Mesothelial cell of epicardium (in vitro differentiated cells): Measurements from ENCODE around the gene SPATA33. TPM values are rescaled to one million over a fixed set of nuclear protein-coding genes. Genes with fewer than 3 reads are reported as not detected.

ENCODE experiments used
- DNase-seq, 2 experiments: peaks; one replicate each; pipeline ENCODE4 v3.0.0; 2021; ENCODE audit warnings: low spot score in 2 of 2; ENCODE audit not compliant: unreplicated experiment in 2 of 2
- H3K27ac Mint-ChIP-seq: 2 replicates; pipeline ENCODE4 v1.8.0; 2021; ENCODE audit warnings: mixed read lengths
- H3K27me3 Mint-ChIP-seq: 2 replicates; pipeline ENCODE4 v1.8.0; 2021; ENCODE audit warnings: low read depth, mixed read lengths
- H3K36me3 Mint-ChIP-seq: 2 replicates; pipeline ENCODE4 v1.8.0; 2021; ENCODE audit warnings: mixed read lengths
- H3K4me1 Mint-ChIP-seq: 2 replicates; pipeline ENCODE4 v1.8.0; 2021; ENCODE audit warnings: mixed read lengths
- H3K4me3 Mint-ChIP-seq: 2 replicates; pipeline ENCODE4 v1.8.0; 2021; ENCODE audit warnings: mild to moderate bottlenecking, moderate library complexity, mixed read lengths
- H3K9me3 Mint-ChIP-seq: 2 replicates; pipeline ENCODE4 v1.8.0; 2021; ENCODE audit warnings: mixed read lengths
- total RNA-seq: library from RNA; stranded (reverse); gene quantifications from 3 replicates; pipeline ENCODE4 v1.2.1, GENCODE V29; 2021
- TF ChIP-seq, protein P1 (sequence below): fragments of 200-600 bp; sonication (generic); IDR thresholded peaks from one replicate; pipeline ENCODE4 v1.5.0; 2021; ENCODE audit warnings: antibody characterized with exemption; ENCODE audit not compliant: unreplicated experiment

The SPATA33 gene
- 13.5 to 14.7 TPM (median 14.4 TPM) in 3 replicates for total RNA-seq

DNA sequence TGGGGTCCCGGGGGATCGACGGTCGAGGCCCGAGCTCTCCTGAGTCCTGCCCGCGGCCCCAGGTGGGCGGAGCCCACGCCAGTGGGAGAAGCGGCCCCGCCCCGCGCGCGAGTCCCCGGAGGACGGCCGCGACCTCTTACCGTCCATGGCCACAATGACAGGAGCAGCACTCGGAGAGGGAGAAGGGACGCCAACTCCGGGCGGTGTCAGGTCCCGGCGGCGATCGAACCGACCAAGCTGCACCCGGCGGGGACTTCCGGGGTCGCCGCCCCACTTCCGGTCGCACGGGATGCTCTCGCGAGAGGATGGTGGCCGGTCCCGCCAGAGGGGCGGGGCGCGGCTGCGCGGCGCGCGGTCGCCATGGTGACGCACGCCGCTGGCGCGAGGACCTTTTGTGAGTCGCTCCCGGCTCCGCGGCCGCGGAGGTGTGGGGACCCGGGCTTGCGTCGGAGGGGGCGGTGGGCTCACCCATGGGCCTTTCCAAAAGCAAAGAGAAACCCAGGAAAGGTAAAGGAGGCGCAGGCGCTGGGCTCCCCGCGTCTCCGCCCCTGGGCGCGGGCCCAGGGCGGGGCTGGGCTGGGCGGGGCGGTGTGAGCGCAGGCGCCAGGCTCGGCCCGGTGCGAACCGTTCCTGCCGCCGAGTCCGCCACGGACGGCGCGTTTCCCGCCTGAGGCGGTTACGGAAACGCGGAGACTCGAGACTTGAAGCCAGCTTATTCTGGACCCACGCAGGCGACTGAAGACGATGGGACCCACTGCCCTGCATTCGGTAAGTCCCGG is at the start of gene SPATA33, which contains the start of gene CHMP1A:
SPATA33 (plus strand) TSS at position 395 of the 779 bp plus-strand sequence; CDS start at position 471, 76 bp downstream.
CHMP1A (minus strand) TSS at position 267 of the 779 bp plus-strand sequence; CDS start at position 147, 120 bp downstream.
- peaks cover 15% of the 10 kb centered on the region for H3K4me1 Mint-ChIP-seq
- peak; percentile 93 to 96 for DNase-seq
- H3K27ac Mint-ChIP-seq, result peak within 1 kb of the TSS; percentile 92
- peaks cover 27% of the 10 kb centered on the region for H3K36me3 Mint-ChIP-seq
- no peaks in the 10 kb centered on the region for H3K9me3 Mint-ChIP-seq
- H3K4me3 Mint-ChIP-seq, result peak within 1 kb of the TSS; percentile 84
- TF ChIP-seq, protein P1, sequence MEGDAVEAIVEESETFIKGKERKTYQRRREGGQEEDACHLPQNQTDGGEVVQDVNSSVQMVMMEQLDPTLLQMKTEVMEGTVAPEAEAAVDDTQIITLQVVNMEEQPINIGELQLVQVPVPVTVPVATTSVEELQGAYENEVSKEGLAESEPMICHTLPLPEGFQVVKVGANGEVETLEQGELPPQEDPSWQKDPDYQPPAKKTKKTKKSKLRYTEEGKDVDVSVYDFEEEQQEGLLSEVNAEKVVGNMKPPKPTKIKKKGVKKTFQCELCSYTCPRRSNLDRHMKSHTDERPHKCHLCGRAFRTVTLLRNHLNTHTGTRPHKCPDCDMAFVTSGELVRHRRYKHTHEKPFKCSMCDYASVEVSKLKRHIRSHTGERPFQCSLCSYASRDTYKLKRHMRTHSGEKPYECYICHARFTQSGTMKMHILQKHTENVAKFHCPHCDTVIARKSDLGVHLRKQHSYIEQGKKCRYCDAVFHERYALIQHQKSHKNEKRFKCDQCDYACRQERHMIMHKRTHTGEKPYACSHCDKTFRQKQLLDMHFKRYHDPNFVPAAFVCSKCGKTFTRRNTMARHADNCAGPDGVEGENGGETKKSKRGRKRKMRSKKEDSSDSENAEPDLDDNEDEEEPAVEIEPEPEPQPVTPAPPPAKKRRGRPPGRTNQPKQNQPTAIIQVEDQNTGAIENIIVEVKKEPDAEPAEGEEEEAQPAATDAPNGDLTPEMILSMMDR, result no peak
- no peaks in the 10 kb centered on the region for H3K27me3 Mint-ChIP-seq

DNA sequence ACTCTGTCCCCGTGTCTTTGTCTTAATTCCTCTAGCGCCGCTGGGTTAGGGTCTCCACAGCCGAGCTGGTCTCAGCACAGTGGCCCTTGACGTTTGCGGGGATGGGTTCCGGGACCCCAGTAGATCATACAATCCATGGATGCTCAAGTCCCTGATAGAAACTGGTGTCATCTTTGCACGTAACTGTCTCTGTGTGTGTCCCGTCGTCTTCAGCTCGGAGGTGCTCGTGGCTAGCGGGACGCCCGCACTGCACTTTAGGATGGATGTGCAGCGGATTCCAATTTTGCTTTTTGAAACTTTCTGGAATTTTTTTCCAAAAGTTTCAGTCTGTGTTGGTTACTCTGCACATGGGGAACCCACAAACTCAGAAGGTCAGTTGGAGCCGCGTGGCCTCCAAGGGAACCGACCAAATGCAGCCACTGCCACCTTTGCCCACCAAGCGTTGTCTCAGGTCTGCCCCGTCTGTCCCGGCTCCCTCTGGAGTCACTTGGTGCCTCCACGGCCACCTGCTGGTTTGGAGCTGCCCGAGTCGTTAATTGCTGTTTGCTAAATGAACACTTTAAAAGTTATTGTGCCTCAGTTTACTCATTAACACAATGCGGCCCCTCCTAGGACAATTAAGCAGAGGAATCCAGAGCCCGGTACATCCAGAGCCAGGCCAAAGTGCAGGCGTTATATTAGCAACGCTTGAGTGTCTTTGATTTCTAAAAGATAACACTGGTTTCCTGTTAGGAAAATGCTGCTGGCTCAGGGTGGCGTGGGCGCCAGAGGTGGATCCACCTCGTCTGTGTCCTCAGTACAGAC is 49.5 kb upstream of the SPATA33 start:
- peaks cover under 1% of the 10 kb centered on the region for H3K27me3 Mint-ChIP-seq
- H3K36me3 Mint-ChIP-seq, result no peaks in the 10 kb centered on the region
- H3K27ac Mint-ChIP-seq, result no peak overlapping the region
- H3K9me3 Mint-ChIP-seq, result no peaks in the 10 kb centered on the region
- TF ChIP-seq, protein P1, result no peak
- H3K4me1 Mint-ChIP-seq, result peaks cover 8% of the 10 kb centered on the region
- no peak for DNase-seq
- no peak overlapping the region for H3K4me3 Mint-ChIP-seq

DNA sequence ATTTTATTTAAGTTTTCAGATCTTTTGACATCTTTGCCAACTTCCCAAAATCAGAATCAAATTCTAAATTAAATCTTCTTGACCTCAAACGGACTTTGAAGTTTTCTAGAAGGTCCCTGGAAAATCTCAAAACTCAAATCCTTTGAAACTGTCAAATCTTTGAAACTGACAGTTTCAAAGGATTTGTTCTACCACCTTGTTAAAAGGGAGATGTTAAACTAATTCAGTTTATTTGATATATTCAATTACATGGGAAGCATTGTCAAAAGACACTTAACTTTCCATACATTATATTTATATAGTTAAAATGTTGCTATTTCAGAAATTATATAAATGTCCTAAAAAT is 47.6 kb upstream of the SPATA33 start:
- Mint-ChIP-seq H3K4me3 (no peak overlapping the region), H3K9me3 (no peaks in the 10 kb centered on the region), H3K36me3 (no peaks in the 10 kb centered on the region), H3K27ac (no peak overlapping the region), H3K4me1 (peaks cover 8% of the 10 kb centered on the region), H3K27me3 (peaks cover 3% of the 10 kb centered on the region)
- TF ChIP-seq, protein P1, result no peak
- no peak for DNase-seq

DNA sequence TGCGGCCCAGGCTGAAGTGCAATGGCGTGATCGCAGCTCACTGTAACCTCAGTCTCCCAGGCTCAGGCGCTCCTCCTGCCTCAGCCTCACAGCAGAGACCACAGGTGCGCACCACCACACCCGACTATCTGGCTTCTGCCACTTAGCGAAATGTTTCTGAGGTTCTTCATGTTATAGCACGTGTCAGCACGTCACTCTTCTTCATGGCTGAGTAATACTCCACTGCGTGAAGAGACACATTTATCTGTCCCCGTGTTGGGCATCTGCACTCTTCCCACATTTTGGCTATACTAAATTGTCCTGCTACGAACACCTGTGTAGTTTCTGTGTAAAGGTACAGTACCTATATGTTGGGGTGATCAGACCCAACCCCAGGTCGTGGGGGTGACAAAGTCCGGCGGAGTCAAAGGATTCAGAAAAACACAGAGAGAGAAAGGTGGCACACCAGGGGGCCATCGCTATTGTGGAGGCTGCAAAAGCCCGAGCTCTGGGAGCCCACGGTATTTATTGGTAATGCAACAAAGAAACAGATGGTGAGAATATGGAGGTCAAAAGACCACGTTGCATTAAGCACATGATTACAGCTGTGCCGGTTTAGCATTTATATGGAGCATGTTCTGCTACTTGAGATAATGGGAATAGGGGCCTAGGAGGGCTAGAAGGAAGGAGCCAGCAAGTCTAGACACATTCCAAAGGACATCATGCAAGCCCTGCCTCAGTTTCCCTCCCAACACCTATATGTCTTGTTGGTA is 45.0 kb upstream of the SPATA33 start:
- DNase-seq, result no peak
- H3K9me3 Mint-ChIP-seq, result no peaks in the 10 kb centered on the region
- peaks cover 3% of the 10 kb centered on the region for H3K27me3 Mint-ChIP-seq
- TF ChIP-seq, protein P1, result no peak
- no peak overlapping the region for H3K4me3 Mint-ChIP-seq
- H3K4me1 Mint-ChIP-seq, result peaks cover 8% of the 10 kb centered on the region
- no peaks in the 10 kb centered on the region for H3K36me3 Mint-ChIP-seq
- H3K27ac Mint-ChIP-seq, result peak overlapping the region; percentile 44

DNA sequence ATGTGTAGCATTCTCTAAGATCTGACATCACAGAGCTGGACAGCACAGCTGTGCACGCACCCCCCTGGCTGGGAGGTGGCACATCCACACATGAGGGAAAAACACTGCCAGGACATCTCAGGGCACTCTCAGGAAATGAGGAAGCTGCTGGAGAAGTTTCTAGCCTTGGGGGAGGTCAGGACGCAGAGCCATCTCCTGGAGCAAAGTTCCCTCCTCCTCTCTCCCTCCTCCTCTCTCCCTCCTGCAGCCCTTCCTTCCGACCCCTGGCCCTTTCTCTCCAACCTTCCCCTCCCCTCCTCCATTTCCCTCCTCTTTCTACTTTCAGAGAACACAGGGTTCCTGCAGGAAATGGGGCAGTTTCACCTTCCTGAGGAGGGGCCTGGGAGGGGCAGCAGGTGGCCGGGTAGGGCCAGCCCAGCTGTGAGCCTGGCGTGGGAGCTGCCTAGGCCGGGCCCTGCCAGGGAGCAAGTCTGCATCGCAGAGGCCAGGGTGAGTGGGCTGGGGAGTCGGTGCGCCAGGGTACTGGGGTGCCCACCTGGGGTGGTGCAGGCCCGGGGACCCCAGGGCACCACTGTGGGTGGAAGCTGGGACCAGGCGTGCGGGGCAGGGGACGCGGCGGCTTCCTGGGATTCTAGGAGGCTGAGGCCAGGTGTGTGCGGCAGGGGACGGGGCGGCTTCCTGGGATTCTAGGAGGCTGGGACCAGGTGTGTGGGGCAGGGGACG is 44.2 kb upstream of the SPATA33 start, which contains the start of gene DPEP1:
DPEP1 (plus strand) TSS at position 412 of the 723 bp plus-strand sequence. CDS start 16,769 bp downstream, outside the sequence.
- Mint-ChIP-seq H3K4me3 (no peak within 1 kb of the TSS), H3K9me3 (no peaks in the 10 kb centered on the region)
- TF ChIP-seq, protein P1, result no peak

More for the DNA sequence above, 44.2 kb upstream of the SPATA33 start, which contains the start of gene DPEP1:
- Mint-ChIP-seq H3K36me3 (no peaks in the 10 kb centered on the region), H3K27ac (peak within 1 kb of the TSS; percentile 44), H3K27me3 (peaks cover 3% of the 10 kb centered on the region), H3K4me1 (peaks cover 8% of the 10 kb centered on the region)
- DNase-seq, result no peak
